ENCODE results near the gene RSBN1.

- TF ChIP-seq CTCF (IDR thresholded peaks at IDR 0.05; ENCODE audit: low read length) (no peak), EZH2 (IDR thresholded peaks at IDR 0.05; ENCODE audit: borderline replicate concordance, low read length) (no peak)
These were observed 97.5 kb downstream of the RSBN1 start for GRCh38 chr1:113714606-113715269.
